SKM-1 treated with dmso at 0.1 percent for 144 hours (cell line): Measurements from ENCODE around the gene KCTD17.

ENCODE experiments used
- DNase-seq: peaks from one replicate; lab custom pipeline; 2025; ENCODE audit not compliant: unreplicated experiment; lab: John Stamatoyannopoulos, UW

KCTD17 gene

DNA sequence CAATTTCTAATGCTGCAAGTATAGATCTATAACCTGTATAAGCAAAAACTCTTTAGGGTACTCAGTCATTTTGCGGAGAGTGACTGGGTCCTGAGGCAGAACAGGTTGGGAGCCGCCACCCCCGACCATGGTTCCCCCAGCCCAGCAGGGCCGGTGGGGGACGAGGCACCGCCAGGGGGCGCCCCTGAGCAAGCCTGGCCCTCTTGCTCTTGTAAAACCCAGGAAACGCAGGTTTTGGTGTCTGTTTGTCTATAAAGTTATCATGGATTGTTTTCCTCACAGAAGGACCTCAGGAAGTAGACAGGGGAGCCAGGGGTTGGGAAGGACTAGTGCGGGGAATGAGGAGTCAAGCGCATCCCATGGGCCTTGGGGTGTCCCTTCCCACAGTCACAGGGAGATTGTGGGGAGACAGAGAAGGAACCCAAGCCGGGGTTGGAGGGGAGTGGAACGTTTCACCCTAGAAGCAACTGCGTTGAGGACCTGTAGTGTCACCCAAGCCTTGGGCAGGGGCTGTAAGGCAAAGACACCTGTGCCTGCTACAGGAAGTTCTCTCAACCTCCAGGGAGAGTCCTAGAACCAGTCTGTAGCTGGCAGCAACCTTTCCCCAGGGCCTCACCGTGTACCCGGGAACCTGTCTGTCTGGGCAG is 26.4 kb downstream of the KCTD17 start:
- peak; percentile 22 for DNase-seq

DNA sequence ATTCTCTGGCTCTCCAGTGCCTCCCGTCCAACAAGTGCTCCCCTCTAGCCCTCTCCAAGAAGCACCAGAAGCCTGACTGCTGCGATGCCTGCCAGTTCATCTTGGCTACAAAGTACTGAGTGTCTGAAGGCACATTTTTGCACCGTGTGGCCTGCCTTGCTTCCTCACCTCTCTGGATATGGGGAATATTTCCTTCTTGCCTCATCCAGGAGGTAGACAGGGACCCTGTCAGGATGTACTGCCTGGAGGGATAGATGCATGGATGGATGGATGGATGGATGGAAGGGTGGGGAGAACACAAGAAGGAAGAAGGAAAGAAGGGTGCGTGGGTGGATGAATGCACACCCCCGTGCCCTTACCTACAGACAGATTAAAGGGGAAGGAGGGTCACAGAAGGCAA is 27.6 kb downstream of the KCTD17 start:
- no peak for DNase-seq

DNA sequence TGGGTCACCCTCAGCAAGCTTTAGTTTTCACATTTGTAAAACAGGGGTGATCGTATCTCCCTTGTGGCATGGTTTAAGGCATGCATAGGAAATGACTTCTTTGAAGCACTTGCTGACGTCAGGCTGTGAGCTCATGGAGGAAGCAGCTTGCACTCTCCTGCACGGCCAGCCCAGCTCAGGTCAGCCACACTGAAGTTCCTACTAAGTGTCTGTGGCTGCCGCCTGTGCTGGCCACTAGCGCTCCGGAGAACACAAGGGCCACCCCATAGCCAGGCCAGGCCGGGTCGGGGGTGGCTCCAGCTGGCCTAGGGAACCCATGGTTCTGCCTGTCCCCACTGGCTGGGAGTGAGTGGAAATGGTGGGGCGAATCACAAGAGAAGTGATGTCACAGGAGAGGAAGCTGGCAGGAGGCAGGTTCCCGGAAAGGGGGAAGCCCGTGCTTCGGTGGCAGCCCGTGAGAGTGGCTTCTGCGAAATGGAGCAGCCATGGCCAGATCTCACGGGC is 28.2 kb downstream of the KCTD17 start:
- no peak for DNase-seq

DNA sequence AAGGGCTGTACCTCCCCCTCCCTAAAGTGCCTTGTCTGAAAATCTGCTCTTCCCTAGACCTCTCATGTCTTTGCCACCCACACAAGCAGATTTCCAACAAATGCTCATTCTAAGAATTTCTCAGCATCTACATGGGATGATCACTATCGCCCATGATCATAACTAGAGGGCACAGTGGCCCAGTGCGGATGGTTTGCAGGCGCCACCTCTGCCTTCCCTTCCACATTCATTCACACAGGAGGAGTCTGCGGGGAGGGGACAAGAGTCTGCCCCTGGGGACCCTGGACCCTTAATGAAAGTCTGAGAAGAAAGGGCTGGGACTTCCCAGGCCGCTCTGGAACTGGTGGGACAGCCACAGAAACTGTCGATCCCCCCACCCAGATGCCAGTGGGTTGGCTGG is 28.9 kb downstream of the KCTD17 start:
- no peak for DNase-seq

- no peak for DNase-seq
These were observed 29.3 kb downstream of the KCTD17 start for GRCh38 chr22:37080838-37081237.

DNA sequence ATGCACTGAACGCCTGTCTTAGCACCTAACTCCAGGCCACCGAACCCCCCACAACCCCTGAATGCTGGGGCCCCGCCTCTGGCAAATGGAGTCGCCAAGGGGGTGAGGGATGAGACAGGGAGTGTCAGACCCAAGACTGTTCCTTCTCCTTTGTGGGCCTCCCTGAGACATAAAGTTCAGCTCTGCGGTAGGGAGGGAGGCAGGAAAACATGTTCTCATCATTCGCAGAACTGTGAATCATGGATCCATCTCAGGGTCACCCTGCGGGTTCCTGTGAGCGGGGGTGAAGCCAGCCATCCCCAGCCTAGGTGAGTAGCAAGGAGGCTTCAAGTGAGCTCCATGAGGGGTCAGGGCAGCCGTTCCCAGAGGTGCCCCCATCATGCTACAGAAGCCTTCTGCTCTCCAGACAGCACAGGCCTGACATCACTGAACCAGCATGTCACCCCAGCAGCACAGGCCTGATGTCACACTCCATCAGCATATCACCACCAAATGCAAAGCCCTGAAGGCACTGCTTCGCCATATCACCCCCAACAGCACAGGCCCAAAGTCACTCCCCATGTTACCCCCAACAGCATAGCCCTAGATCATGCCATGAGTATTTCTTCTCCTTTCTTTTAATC is 30.8 kb downstream of the KCTD17 start:
- DNase-seq: no peak

GRCh38 chr22:37083914-37084313 is 32.4 kb downstream of the KCTD17 start:
- DNase-seq: no peak

GRCh38 chr22:37084385-37084784 is 32.8 kb downstream of the KCTD17 start:
- no peak for DNase-seq

- no peak for DNase-seq
These were observed 34.6 kb downstream of the KCTD17 start for GRCh38 chr22:37086184-37086583.

- no peak for DNase-seq
These were observed 36.6 kb downstream of the KCTD17 start for GRCh38 chr22:37088108-37088605.

- DNase-seq: no peak
These were observed 37.3 kb downstream of the KCTD17 start for GRCh38 chr22:37088750-37089408.

DNA sequence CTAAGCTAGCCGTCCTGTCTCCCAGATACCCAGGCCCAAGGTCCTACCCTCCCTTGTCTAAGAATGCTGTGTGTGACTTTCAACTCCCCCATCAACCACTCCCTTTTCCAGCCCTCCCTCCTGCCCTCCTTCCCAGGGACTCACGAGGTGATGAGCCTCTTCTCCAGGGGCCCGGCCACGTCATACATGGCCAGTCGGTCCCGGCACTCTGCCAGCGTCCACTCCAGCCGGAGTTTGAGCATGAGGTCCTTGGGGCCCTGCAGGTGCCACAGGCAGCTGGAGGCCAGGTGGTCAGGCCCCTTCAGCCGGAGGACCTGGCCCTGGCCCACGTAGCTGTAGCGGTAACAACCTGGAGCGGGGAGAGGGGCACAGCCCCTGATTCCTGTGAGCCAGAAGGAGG is 37.9 kb downstream of the KCTD17 start:
- no peak for DNase-seq

DNA sequence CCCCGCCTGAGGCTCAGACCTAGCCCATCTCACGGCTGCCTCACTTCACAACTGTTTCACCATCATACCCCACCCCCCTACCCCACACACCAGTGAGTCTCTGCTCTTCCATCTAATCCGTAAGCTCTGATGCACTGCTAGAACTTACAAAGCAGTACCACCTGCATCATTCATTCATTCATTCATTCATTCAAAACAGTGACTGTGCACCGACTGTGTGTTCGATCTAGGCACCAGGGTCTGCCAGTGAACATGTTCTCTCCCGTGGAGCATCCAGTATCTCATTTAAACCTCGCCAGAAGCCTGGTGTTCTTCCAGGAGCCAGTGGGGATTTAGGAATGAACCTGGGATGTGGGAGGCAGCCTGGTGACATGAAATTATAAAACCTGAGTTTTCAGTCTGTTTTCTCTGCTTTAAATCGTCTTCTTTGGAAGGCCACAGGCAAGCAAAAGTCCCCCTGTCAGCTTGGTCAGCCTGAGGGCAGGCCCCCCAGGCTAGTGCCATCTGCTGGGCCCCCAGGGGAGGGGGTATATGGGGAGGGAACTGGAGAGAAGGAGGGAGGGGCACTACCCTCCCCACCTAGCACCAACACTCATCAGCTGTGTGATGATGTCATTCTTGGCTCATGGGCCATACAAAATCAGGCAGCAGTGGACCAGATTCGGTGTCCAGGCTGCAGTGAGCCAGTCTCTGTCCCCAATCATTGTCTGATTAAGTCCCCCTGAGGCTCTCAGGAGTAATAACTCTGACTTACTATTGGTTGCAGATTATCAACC is 39.6 kb downstream of the KCTD17 start:
- DNase-seq: no peak

GRCh38 chr22:37091994-37092393 is 40.5 kb downstream of the KCTD17 start:
- no peak for DNase-seq

DNA sequence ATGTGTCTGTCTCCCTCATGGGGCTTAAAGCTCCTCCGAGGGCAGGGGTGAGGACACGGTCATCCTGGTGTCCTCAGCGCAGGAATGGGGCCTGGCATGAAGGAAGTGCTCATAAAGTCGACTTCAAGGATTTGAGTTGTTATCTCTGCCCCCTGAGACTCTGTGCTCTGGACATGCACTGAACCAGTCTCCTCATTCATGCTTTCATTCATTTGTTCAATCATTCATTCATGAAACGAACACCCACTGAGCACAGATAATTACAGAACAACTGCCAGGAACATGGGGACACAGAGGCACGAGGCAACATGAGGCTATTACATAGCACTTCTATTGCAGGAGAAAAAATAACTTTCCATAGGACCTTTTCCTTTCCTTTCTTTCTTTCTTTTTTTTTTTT is 41.5 kb downstream of the KCTD17 start:
- no peak for DNase-seq

DNA sequence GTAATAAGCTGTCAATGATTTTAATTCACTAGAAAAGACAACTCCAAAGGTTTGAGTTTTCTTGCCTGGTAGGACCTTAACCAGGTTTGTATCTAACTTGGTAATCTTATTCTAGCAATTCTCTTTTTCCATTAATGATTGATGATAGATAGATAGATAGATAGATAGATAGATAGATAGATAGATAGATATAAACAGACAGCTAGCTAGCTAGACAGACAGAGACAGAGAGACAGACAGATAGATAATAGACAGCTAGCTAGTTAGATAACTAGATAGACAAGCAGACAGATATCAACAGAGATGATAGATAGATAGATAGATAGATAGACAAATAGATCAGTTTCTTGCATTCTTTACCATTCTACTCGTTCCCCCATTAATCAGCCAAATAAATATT is 42.7 kb downstream of the KCTD17 start:
- no peak for DNase-seq

- DNase-seq: no peak
These were observed 43.6 kb downstream of the KCTD17 start for GRCh38 chr22:37095113-37095512.

DNA sequence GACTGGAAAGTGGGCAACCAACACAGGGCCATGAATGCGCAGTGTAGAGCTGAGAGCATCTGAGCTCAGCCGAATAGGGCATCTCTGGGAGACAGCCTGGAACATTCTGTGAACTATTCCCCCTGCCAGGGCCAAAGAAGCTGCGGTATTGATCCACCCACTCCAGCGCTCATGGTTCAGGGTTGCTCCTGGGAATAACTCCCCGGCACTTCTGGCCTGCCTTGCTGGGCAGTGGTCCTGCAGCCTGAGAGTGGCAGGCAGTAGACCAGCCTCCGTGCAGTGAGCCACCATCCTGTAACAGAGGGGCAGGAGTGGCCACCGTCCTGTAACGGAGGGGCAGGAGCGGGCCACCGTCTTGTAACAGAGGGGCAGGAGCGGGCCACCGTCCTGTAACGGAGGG is 45.8 kb downstream of the KCTD17 start:
- no peak for DNase-seq

- DNase-seq: no peak
These were observed 47.5 kb downstream of the KCTD17 start for GRCh38 chr22:37098976-37099591.

GRCh38 chr22:37100589-37101127 is 49.1 kb downstream of the KCTD17 start:
- DNase-seq: no peak
